Measurements from ENCODE around the gene ZFAND2A.

GRCh38 chr7:1181031-1181430 is 21.0 kb upstream of the ZFAND2A start:
- TF ChIP-seq CTCF (IDR thresholded peaks at IDR 0.05; ENCODE audit: insufficient read depth, low read length) (no peak), POLR2AphosphoS5 (IDR thresholded peaks at IDR 0.05; ENCODE audit: low read depth) (no peak), GABPA (IDR thresholded peaks at IDR 0.05; ENCODE audit: low read depth) (no peak), SPI1 (IDR thresholded peaks at IDR 0.05; ENCODE audit: borderline replicate concordance, low read depth) (no peak), REST (IDR thresholded peaks at IDR 0.05; ENCODE audit: insufficient replicate concordance, low read depth) (no peak)
